Ovary (tissue), 9 donors: Measurements from ENCODE around the gene EMSY. TPM values are rescaled to one million over a fixed set of nuclear protein-coding genes. Genes with fewer than 3 reads are reported as not detected.

Source experiments
- DNase-seq, 5 donors: peaks; one replicate each; pipeline ENCODE4 v3.0.0-alpha.2; 2019 to 2020
- H3K27ac ChIP-seq, 2 donors: fragments of 200-600 bp; one replicate each; pipeline versions ENCODE4 v1.5.1 to v1.8.0; 2019 to 2022
- H3K27me3 ChIP-seq: fragments of 200-600 bp; one replicate; pipeline ENCODE4 v1.8.0; 2022
- H3K36me3 ChIP-seq: fragments of 200-600 bp; sonication (generic); one replicate; pipeline ENCODE4 v1.5.1; 2019
- H3K4me1 ChIP-seq: one replicate; pipeline ENCODE4 v1.8.1; 2013; ENCODE audit warnings: mild to moderate bottlenecking, moderate library complexity; ENCODE audit not compliant: insufficient read depth
- H3K4me3 ChIP-seq: fragments of 200-600 bp; sonication (generic); one replicate; pipeline ENCODE4 v1.5.1; 2017
- H3K9me3 ChIP-seq, 2 donors: fragments of 200-600 bp in 1 of 2; sonication (generic) in 1 of 2; one replicate each; pipeline versions ENCODE4 v1.5.1 to v1.8.1; 2013 to 2019; ENCODE audit warnings: mild to moderate bottlenecking in 1 of 2, moderate library complexity in 1 of 2
- CTCF ChIP-seq, 3 donors: fragments of 450-650 bp in 2 of 3; fragments of 200-600 bp in 1 of 3; IDR thresholded peaks; one replicate each; pipeline versions ENCODE4 v1.5.1 to v1.8.0; 2016 to 2022; ENCODE audit warnings: antibody characterized with exemption in 3 of 3, mild to moderate bottlenecking in 1 of 3
- EP300 ChIP-seq: sonication (generic); formaldehyde crosslinking; IDR thresholded peaks from one replicate; pipeline ENCODE4 v1.6.1; 2017; ENCODE audit warnings: antibody characterized with exemption
- POLR2A ChIP-seq: fragments of 450-650 bp; IDR thresholded peaks from one replicate; pipeline ENCODE4 v1.6.1; 2017; ENCODE audit warnings: antibody characterized with exemption, mild to moderate bottlenecking, moderate library complexity
- WGBS, 3 donors: extraction: QIAGEN DNeasy Blood & Tissue Kit in 1 of 3; methylation state at CpG; one replicate each; pipeline versions ENCODE4 v1.1.5 to v1.1.7; 2013 to 2017; 5-methylcytosine and 5-hydroxymethylcytosine counted together
- intact Hi-C, 4 donors: fragments of 100-400 bp; cut with DNase I; formaldehyde crosslinking; loops; one replicate each; pipeline versions ENCODE4 v1.11.0 to v1.15.1; 2022 to 2023
- polyA plus RNA-seq, 2 donors: library from polyadenylated mRNA; stranded (reverse); fragments of 200-250 nt in 1 of 2; fragments of 350-450 nt in 1 of 2; fragmentation: Illumina TruSeq in 1 of 2; extraction: RNeasy Lipid Tissue Mini Kit (QIAGEN cat#74804) in 1 of 2; gene quantifications; one replicate each; pipeline ENCODE4 v1.2.3, GENCODE V29; 2013 to 2014
- total RNA-seq, 7 donors: library from RNA; depleted of rRNA in 2 of 7; stranded (reverse); fragments of >200 nt in 2 of 7; fragmentation: NEBNext Ultra II Directional in 3 of 7; extraction: Animal tissue kit (Norgen Biotek cat#: 25700) in 3 of 7; gene quantifications; one replicate each; pipeline versions ENCODE4 v1.1.0 to v1.2.4, GENCODE V29; 2016 to 2023
- donor health status: DM: no; HTN: no; CAD: no; lungs with moderate emphysema.
- donor health status: DM: no; HTN: no; CAD: no.
- donor health status: Bipolar disorder and iron deficiency.
- donor health status: DM: yes; HTN: yes; CAD: no.
- donor health status: DM: no; HTN: no; CAD: no.
- donor health status: DM: yes; HTN: yes; CAD: no.

EMSY gene
- total and polyA plus RNA-seq, 9 donors, result 8.8 to 56.0 (median 28.7) TPM

- no peak for TF ChIP-seq POLR2A
- TF ChIP-seq CTCF (IDR thresholded peaks at IDR 0.05), result no peak
- no peak for TF ChIP-seq EP300
- intact Hi-C loops, result no loop called here
- no peak overlapping the region for H3K4me3 ChIP-seq
- no peaks in the 10 kb centered on the region for H3K27me3 ChIP-seq
- no peak for DNase-seq
- H3K36me3 ChIP-seq, result no peaks in the 10 kb centered on the region
- H3K9me3 ChIP-seq, result no peaks in the 10 kb centered on the region
- no peak overlapping the region for H3K27ac ChIP-seq
- no peaks in the 10 kb centered on the region for H3K4me1 ChIP-seq
Measured at GRCh38 chr11:76471382-76471781, 26.6 kb downstream of the EMSY start.

- Histone ChIP-seq H3K4me3 (no peak overlapping the region), H3K27ac (no peak overlapping the region), H3K27me3 (no peaks in the 10 kb centered on the region), H3K36me3 (no peaks in the 10 kb centered on the region), H3K9me3 (no peaks in the 10 kb centered on the region), H3K4me1 (no peaks in the 10 kb centered on the region)
- TF ChIP-seq POLR2A (no peak), EP300 (no peak), CTCF (IDR thresholded peaks at IDR 0.05) (no peak)
- no peak for DNase-seq
- intact Hi-C loops, result no loop called here
- WGBS, 3 donors, result 88 to 94% (median 92%) methylated on average over 3 of the region's 3 CpGs
Measured at GRCh38 chr11:76480241-76480640, 35.4 kb downstream of the EMSY start.

- Histone ChIP-seq H3K27ac (no peak overlapping the region), H3K36me3 (no peaks in the 10 kb centered on the region), H3K9me3 (no peaks in the 10 kb centered on the region), H3K4me1 (no peaks in the 10 kb centered on the region), H3K27me3 (no peaks in the 10 kb centered on the region), H3K4me3 (no peak overlapping the region)
- no peak for TF ChIP-seq CTCF (IDR thresholded peaks at IDR 0.05)
- TF ChIP-seq POLR2A, result no peak
- TF ChIP-seq EP300, result no peak
- WGBS, 3 donors, result 93 to 96% (median 93%) methylated on average over 5 of the region's 5 CpGs
- intact Hi-C loops, result no loop called here
- no peak for DNase-seq
Measured at GRCh38 chr11:76491644-76492043, 46.8 kb downstream of the EMSY start.

GRCh38 chr11:76493040-76493439, 48.2 kb downstream of the EMSY start:
- H3K9me3 ChIP-seq, result no peaks in the 10 kb centered on the region
- H3K27ac ChIP-seq, result no peak overlapping the region
- intact Hi-C loops, result no loop called here
- DNase-seq, result no peak
- whole genome bisulfite sequencing, 3 donors, result 85 to 88% (median 87%) methylated on average over 12 of the region's 12 CpGs
- no peaks in the 10 kb centered on the region for H3K4me1 ChIP-seq
- no peaks in the 10 kb centered on the region for H3K27me3 ChIP-seq
- no peaks in the 10 kb centered on the region for H3K36me3 ChIP-seq
- no peak for TF ChIP-seq POLR2A
- TF ChIP-seq CTCF (IDR thresholded peaks at IDR 0.05), result no peak
- no peak for TF ChIP-seq EP300
- no peak overlapping the region for H3K4me3 ChIP-seq
